Neural crest cell (in vitro differentiated cells): ENCODE measurements around the gene NMUR1. TPM values are rescaled to one million over a fixed set of nuclear protein-coding genes. Genes with fewer than 3 reads are reported as not detected.
A peak's percentile ranks its signal among the peaks of the same experiment; 100 is the strongest.
"Not testable (repeated sequence)": the region's sequence is repeated elsewhere in the genome, so short reads cannot be mapped to it uniquely, and the experiment has no call there.

ENCODE experiments used
- DNase-seq: peaks from one replicate; pipeline ENCODE4 v3.0.0; 2021; ENCODE audit warnings: low read depth, mixed read lengths, low spot score
- H3K27ac Mint-ChIP-seq: one replicate; pipeline ENCODE4 v1.8.0; 2021; ENCODE audit warnings: mild to moderate bottlenecking, mixed read lengths; ENCODE audit not compliant: unreplicated experiment
- H3K27me3 Mint-ChIP-seq: 2 replicates; pipeline ENCODE4 v1.8.0; 2021; ENCODE audit warnings: low read depth, mild to moderate bottlenecking, mixed read lengths
- H3K36me3 Mint-ChIP-seq: 2 replicates; pipeline ENCODE4 v1.8.0; 2021; ENCODE audit warnings: low read depth, mild to moderate bottlenecking, mixed read lengths
- H3K4me1 Mint-ChIP-seq: 2 replicates; pipeline ENCODE4 v1.8.0; 2021; ENCODE audit warnings: mixed read lengths
- H3K4me3 Mint-ChIP-seq: one replicate; pipeline ENCODE4 v1.8.0; 2021; ENCODE audit warnings: mild to moderate bottlenecking, mixed read lengths
- H3K9me3 Mint-ChIP-seq: 2 replicates; pipeline ENCODE4 v1.8.0; 2021; ENCODE audit warnings: mixed read lengths
- CTCF ChIP-seq: fragments of 200-600 bp; sonication (generic); conservative IDR thresholded peaks from 2 replicates; pipeline ENCODE4 v1.5.0; 2021; ENCODE audit warnings: antibody characterized with exemption, mild to moderate bottlenecking
- long read RNA-seq: library from polyadenylated mRNA; unstranded; transcript quantifications from one replicate; pipeline ENCODE4 v2.0.0, GENCODE V29; 2020
- total RNA-seq: library from RNA; stranded (reverse); gene quantifications from 2 replicates; pipeline ENCODE4 v1.2.1, GENCODE V29; 2021

Gene NMUR1
- total RNA-seq, result not detected in 2 replicates
- long read RNA-seq, result 0 reads

- no peaks in the 10 kb centered on the region for H3K9me3 Mint-ChIP-seq
- H3K36me3 Mint-ChIP-seq, result no peaks in the 10 kb centered on the region
- peak; percentile 59 for DNase-seq
- TF ChIP-seq CTCF, result peak; percentile 84
- no peak within 1 kb of the TSS for H3K27ac Mint-ChIP-seq
- no peaks in the 10 kb centered on the region for H3K4me1 Mint-ChIP-seq
- peaks cover 30% of the 10 kb centered on the region for H3K27me3 Mint-ChIP-seq
- H3K4me3 Mint-ChIP-seq, result no peak within 1 kb of the TSS
These were observed at the start of gene NMUR1 for GRCh38 chr2:231530099-231531011. NMUR1 (minus strand) TSS chr2:231530445; CDS start chr2:231530361, 84 bp downstream.

- H3K36me3 Mint-ChIP-seq, result peaks cover 9% of the 10 kb centered on the region
- H3K27ac Mint-ChIP-seq, result no peak overlapping the region
- H3K9me3 Mint-ChIP-seq, result peaks cover 13% of the 10 kb centered on the region
- no peak for TF ChIP-seq CTCF
- H3K27me3 Mint-ChIP-seq, result no peaks in the 10 kb centered on the region
- DNase-seq, result no peak
- peaks cover 21% of the 10 kb centered on the region for H3K4me1 Mint-ChIP-seq
- H3K4me3 Mint-ChIP-seq, result no peak overlapping the region
These were observed 49.3 kb upstream of the NMUR1 start for GRCh38 chr2:231579560-231579959.

- Mint-ChIP-seq H3K4me1 (peaks cover 16% of the 10 kb centered on the region), H3K9me3 (peaks cover 13% of the 10 kb centered on the region)
- not testable (repeated sequence) for H3K4me3 Mint-ChIP-seq, H3K27me3 Mint-ChIP-seq, H3K36me3 Mint-ChIP-seq, H3K27ac Mint-ChIP-seq, DNase-seq
These were observed 48.4 kb upstream of the NMUR1 start for GRCh38 chr2:231578655-231579054.

GRCh38 chr2:231576465-231576864 lies 46.2 kb upstream of the NMUR1 start:
- Mint-ChIP-seq H3K4me3 (no peak overlapping the region), H3K4me1 (peaks cover 28% of the 10 kb centered on the region), H3K36me3 (peaks cover 9% of the 10 kb centered on the region), H3K27ac (no peak overlapping the region), H3K27me3 (no peaks in the 10 kb centered on the region), H3K9me3 (peaks cover 13% of the 10 kb centered on the region)
- no peak for TF ChIP-seq CTCF
- DNase-seq, result no peak

- Mint-ChIP-seq H3K27ac (no peak overlapping the region), H3K4me3 (no peak overlapping the region), H3K36me3 (peaks cover 9% of the 10 kb centered on the region), H3K27me3 (no peaks in the 10 kb centered on the region), H3K4me1 (peaks cover 29% of the 10 kb centered on the region), H3K9me3 (peaks cover 9% of the 10 kb centered on the region)
- no peak for TF ChIP-seq CTCF
- DNase-seq, result no peak
These were observed 45.5 kb upstream of the NMUR1 start for GRCh38 chr2:231575612-231576256.
